HG03060 (cell line): Measurements from ENCODE around the gene TMEM234.

Source experiments
- ATAC-seq: cut with Tn5 transposase; IDR thresholded peaks from one replicate; pipeline ENCODE4 v1.9.1; 2021; ENCODE audit warnings: low read depth, moderate number of reproducible peaks; ENCODE audit not compliant: unreplicated experiment

TMEM234 gene

DNA sequence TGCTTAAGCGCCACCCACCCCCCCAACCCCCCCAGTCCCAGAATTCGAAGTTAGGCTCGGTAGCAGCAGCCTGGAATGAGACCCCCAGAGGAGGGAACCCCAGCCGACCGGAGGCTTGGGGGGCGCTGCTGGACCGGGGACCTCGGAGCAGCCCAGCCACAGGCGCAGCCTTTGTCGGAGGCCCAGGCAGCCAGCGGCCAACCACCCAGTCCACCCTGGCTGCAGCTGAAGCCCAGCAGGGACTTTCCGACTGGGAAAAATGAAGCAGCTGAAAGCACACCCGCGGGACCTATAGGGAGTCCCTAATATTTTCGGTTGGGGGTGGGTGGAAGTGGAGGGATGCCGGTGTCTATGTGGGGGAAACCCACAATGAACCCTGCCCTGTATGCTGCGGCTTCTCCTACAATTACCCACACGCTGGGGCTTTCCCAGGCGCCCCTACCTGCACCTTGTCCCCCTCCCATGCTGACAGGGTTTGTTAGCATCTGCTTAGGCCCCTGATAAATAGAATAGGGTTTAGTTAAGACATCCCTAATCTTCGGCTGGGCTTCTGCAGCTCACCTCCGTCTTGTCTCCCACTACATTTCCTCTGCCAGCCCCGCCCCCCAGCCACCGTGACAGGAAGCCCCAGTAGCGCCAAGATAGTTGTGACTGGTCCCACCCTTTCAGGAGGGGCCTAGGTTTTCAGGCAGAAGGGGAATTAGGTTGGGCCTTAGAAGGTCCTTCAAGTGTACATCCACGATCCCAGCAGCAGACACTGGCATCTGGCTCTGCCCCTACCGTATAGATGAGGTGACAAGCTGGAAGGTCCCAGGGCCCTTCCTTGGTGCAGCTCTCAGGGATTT is 20.9 kb downstream of the TMEM234 start:
- no peak for ATAC-seq

DNA sequence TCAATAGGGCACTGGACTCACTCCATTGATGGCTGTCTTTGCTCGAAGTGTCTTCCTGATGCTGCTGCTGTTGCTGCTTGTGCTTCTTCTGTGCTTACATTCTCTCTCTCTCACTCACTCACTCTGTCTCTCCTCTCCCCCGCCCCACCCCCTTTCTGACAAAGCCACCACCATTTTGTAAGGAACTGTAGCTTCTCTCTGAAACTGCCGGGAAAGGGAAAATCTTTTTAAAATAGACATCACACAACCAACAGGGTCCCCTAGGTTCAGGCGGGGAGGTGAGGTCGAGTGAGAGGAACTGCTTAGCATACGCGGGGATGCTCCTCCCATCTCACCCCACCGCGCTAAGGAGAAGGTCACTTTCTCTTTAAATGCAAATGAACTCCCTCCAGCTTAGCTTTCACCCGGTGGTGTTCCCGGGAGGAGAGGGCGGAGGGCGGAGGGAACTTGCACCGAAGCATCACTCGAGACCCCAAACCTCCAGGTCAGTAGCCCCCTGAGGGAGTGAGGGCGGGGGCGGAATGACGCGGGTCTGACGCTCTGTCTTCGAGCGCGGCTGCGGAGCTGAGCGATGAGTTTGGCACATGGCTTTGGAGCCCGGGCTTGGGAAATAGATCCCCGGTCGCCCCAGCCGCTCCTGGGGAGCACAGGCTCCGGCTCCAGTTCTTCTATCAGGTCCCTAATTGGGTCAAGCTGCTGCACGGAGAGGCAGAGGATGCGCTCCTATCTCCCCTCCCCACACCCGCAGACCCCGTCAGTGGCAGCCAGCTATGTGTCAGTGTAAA is 21.7 kb downstream of the TMEM234 start, which contains the start of gene CCDC28B:
Gene CCDC28B (plus strand): TSS at position 370 of the 785 bp plus-strand sequence. CDS start 1,341 bp downstream, outside the sequence.
- no peak for ATAC-seq

DNA sequence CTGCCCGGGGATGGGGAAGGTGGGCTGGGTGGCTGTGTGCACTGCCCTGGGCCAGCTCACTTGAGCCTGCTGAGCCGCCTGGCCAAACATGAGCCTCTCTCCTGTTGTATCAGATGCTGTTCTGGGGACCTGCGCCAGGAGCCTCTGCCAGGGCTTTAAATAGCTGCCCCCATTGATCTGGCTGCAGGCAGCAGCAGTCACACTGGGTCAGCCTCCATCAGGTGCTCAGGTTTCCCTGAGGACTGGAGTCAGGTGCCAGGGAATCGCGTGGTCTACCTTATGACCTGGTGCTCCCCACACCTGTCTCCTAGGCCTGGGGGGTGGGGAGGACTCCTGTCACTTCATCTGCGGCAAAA is 22.5 kb downstream of the TMEM234 start:
- ATAC-seq: no peak

DNA sequence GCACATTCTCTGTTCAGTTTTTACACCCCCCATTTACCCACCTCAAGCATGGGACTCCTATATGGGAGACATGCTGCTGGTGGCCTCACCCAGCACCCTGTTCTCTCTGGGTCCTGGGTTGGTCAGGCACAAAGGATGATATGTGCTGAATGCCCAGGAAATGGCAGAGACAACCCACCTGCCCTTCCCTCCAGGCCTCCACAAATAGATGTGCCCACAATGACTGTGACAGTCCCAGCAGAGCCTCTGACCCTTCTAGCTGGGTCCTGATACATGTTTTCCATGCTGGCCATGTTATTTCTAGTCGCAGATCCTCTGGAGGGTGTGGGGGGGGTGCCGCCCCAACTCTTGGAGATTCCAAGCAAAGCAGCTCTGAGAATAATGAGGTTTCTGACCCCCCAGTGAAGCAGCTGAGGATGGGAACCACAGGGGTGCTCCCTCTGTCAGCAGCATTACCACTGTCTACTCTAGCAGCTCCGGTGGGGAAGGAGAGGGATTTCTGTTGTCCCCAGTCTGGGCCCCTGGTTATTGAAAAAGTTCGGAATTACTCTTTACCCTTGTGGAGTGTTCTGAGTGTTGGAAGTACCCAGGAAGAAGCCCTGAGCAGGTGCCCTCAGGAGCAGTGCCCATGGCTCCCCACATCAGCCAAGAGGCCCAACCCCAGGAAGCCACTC is 23.0 kb downstream of the TMEM234 start:
- no peak for ATAC-seq

DNA sequence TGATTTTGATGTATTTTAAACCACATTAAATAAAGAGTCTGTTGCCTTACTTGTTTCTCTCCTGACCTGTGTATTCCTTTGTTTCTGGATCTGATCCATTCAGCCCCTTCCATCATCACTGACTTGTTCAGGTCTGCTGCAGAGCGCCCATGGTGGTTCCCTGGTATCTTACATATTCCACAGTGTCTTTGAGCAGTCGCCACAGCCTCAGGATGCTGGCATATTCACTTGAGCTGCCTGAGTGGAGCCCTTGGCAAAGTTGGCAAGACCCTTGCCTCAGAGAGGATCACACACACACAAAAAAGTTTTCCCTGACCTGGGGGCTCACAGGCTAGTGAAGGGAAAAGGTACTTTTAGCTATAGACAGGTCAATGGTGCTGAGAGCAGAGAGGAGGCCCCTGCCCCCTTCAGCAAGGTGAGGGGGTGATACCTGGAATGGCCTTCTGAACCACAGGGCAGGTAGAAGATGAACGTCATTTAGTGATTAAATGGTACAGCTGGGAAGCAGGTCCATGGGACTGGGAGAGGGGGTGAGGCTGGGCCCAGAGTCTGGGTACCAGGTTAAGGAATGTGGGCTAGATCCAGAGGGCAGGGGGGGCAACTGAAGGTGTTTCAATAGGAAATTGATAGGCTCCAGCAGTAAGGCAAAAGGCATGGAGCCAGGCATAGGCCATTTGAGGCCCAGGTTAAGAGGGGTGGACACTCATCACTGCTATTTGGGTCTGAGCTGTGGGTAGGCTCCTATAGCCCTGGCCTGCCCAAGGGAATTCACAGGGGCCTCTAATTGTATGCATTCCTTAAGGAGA is 23.7 kb downstream of the TMEM234 start:
- ATAC-seq: no peak

DNA sequence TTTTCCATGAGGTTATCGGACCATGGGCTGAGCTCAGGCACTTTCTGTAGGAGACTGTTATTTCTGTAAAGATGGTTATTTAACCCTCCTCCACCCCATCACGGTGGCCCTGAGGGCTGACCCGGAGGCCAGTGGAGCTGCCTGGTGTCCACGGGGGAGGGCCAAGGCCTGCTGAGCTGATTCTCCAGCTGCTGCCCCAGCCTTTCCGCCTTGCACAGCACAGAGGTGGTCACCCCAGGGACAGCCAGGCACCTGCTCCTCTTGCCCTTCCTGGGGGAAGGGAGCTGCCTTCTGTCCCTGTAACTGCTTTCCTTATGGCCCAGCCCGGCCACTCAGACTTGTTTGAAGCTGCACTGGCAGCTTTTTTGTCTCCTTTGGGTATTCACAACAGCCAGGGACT is 24.3 kb downstream of the TMEM234 start:
- ATAC-seq: no peak

DNA sequence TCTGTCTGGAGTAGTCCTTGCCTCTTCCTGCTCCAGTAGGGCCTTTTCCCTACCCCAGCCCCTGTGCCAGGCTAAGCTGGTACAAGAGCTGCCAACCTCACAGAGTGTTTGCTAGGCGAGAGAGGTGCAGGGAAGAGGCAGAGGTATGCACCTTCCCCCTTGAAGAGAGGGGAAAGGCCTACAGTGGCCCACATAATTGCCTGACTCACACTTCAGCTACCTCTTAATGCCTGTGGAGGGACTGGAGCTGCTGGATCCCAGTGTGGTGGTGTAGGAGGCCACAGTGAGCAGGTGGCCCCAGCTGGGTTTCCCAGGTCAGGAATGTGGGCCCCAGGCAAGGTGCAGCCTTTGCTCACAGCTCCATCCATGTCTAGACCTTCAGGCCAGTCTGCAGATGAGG is 25.1 kb downstream of the TMEM234 start:
- ATAC-seq: no peak

DNA sequence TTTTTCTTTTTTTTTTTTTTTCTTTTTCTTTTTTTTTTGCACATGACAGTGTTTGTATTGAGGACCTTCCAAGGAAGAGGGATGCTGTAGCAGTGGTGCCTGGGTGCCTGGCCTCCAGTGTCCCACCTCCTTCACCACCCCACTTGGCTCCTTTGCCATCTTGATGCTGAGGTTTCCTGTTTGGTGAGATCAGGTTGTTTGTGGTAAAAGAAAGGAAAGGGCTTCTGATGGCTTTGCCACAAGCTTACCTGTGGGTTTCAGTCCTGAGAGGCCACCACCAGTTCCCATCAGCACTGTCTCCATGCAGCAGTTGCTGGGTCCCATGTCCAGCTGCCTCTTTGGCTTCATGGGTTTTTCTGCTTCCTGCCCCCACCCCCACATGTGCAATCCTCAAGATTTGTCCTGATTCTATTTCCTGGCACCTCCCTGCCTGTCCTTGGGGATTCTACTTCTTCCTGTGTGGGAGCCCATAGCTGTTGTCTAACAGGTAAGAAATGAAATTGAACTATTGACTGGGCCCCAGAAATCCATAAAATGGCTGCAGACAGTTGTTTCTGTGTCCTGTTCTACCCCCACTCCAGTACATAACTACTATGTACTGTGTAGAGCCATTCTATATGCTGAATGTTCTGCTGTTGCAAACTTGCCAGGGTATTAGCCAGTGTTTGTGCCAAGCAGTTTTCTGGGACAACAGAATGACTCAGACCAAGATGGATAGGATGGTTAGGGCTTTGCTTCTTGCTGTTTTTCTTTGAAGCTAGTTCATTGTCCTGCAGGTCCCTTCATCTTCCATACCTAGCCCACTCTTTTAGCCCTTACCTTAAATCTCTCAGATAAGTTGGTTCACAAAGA is 26.0 kb downstream of the TMEM234 start:
- ATAC-seq: no peak

DNA sequence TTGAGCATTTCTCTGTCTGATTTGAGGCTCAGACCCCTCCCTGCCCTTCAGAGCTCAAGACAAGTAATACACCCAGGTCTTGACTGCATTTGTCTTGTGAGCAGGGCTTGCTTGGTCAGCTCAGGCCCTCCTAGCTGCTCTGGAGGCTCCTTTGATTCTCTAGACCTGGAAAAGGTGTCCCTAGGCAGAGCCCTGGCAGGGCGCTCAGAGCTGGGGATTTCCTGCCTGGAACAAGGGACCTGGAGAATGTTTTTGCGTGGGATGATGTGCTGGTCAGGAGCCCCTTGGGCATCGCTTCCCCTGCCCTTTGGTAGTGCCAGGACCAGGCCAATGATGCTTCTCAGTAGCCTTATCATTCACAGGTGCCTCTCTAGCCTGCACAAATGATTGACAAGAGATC is 26.6 kb downstream of the TMEM234 start:
- ATAC-seq: no peak

DNA sequence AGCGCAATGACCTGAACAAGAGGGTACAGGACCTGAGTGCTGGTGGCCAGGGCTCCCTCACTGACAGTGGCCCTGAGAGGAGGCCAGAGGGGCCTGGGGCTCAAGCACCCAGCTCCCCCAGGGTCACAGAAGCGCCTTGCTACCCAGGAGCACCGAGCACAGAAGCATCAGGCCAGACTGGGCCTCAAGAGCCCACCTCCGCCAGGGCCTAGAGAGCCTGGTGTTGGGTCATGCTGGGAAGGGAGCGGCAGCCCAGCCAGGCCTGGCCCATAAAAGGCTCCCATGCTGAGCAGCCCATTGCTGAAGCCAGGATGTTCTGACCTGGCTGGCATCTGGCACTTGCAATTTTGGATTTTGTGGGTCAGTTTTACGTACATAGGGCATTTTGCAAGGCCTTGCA is 27.2 kb downstream of the TMEM234 start:
- ATAC-seq: no peak

DNA sequence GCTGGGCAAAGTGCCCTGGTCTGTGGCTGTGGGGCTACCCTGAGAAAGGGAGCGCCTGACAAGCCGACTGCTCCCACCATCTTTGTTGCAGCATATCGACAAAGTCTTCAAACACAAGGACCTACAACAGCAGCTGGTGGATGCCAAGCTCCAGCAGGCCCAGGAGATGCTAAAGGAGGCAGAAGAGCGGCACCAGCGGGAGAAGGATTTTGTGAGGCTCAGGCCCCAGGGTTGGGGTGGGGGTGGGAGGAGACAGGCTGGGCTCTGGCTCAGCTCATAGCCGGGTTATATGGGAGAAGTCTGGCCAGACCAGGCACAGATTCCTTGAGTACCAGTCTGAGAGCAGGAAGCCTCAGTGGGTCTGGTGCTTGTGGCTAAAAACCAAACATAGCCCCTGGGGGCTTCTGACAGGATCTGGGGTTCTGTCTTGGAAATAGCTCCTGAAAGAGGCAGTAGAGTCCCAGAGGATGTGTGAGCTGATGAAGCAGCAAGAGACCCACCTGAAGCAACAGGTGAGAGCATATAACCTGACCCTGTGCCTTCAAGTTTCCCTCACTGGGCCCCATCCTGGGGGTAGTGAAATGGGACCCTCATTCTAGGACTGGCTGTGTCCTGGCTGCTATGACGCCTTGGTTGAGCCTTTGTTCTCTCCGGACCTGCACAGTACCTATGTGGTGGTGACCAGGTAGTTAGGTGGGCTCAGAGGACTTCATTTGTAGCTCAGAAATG is 29.8 kb downstream of the TMEM234 start:
- no peak for ATAC-seq

DNA sequence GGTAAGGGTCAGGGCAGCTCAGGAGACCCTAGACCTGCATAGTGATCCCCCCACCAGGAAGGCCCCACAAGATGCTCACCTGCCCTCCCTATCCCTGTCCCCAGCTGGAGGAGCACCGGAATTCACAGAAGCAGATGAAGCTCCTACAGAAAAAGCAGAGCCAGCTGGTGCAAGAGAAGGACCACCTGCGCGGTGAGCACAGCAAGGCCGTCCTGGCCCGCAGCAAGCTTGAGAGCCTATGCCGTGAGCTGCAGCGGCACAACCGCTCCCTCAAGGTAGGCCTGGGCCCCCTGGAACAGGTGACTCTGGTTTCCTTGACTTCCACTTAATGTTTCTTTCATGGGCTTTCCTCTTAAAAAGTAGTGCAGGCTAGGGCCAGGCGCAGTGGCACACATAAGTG is 34.3 kb downstream of the TMEM234 start:
- ATAC-seq: no peak

DNA sequence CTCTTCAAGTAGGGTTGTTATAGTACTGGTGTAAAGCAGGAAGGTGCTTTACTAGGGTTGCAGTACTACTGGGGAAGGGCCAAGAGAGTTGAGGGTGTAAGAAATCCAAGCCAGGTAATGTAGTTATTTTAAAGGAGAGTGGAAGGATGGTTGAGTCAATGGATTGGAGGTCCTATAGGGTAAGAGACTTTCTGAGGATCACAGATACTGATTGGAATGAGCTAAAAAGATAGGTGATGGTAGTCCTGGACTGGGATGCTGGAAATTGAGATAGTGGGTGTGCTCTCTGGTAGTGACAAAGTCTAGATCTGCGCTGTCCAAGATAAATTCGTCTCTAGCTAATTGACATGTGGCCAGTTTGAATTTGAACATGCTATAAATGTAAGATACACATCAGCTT is 35.7 kb downstream of the TMEM234 start:
- ATAC-seq: no peak

DNA sequence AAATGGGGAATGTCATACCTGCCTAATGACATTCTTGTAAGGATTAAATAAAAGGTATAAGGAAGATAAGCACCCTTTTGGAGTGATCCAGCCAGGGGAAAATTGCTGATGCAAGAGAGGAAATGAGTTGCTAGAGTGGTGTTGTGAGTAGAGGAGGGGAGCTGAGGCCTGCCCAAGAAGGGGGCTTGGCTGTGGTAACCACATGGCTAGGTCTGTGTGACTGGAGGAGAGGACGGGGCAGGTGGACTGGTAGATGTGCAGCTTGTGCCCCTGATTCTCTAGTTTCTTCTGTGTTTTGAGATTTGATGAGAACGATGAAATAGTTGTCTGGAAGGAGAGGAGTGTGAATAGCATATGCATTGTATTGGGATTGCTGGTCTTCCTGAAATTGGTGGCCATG is 36.1 kb downstream of the TMEM234 start:
- ATAC-seq: no peak

DNA sequence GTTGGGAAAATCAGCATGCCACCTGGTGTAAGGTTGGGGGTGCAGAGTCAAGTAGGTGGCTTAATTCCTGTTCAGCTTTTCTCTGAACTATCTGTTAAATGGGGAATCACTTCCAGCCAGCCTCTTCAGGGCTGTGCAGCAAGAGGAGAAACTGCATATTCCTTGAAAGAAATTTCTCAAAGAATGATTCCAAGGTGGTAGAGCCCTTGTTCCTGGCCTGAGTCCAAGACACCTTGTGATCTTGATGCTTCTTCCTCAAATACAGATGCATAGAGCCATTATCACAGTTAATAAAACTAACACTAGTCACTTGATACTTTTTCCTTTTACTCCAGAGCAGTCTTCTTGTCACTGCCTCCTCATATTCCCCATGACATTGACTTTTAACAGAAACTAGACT is 37.5 kb downstream of the TMEM234 start:
- no peak for ATAC-seq

DNA sequence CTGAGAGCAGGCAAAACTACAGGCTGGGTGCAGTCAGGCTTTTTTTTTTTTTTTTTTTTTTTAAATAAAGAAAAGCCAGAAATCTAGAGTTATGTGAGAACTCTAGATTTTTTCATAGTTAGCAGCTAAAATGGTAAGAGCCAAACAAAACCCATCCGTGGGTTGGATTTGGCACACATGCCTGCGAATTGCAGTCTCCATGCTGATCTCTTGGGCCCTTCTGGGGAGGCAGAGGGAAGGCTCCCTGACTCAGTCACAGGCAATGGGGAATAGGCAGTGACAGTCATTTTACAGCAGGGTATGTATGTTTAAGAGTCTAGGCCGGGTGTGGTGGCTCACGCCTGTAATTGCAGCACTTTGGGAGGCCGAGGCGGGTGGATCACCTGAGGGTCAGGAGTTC is 40.1 kb downstream of the TMEM234 start:
- ATAC-seq: no peak

DNA sequence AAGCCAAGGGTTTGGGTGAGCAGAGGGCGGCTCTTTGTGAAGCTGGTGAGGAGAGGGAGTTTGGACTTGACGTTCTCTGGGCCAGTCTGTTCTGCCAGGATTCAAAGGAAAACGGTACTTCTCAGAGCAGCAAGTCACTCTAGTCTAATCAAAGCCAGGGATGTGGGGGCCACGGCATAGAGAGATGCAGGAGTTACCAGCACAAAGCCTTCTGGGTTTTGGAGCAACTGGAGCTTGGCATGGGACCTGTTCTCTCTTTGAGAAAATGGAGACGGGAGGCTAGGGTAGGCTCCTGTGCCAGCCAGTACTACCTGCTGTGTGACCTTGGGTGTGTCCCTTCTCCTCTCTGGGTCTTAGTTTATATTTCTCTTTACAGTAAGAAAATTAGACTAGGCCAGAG is 40.6 kb downstream of the TMEM234 start:
- ATAC-seq: no peak

DNA sequence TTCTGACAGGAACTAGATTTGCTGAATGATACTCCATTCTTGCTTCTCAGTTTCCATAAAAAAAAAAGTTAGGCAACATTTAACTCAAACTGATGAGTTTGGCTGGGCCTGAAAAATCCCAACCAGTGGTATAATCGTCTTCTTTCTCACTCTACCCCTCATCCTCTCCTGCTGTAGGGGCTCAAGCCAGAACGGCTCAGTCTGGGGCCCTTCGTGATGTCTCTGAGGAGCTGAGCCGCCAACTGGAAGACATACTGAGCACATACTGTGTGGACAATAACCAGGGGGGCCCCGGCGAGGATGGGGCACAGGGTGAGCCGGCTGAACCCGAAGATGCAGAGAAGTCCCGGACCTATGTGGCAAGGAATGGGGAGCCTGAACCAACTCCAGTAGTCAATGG is 41.1 kb downstream of the TMEM234 start:
- ATAC-seq: no peak
